H9 (cell line): ENCODE measurements around the gene IGSF22. TPM values are rescaled to one million over a fixed set of nuclear protein-coding genes. Genes with fewer than 3 reads are reported as not detected.

Experiments
- DNase-seq: peaks from one replicate; pipeline ENCODE4 v3.0.0-alpha.2; 2017
- H2AFZ ChIP-seq: one replicate; pipeline ENCODE4 v1.6.1; 2013; ENCODE audit warnings: mild to moderate bottlenecking, low read length, control low read depth, moderate library complexity
- H2AK5ac ChIP-seq: 2 replicates; pipeline ENCODE4 v1.6.1; 2013; ENCODE audit warnings: low read length, control low read depth, mixed read lengths; ENCODE audit not compliant: insufficient read length
- H2BK120ac ChIP-seq: one replicate; pipeline ENCODE4 v1.6.1; 2013; ENCODE audit warnings: low read depth, mild to moderate bottlenecking, low read length, control low read depth, inconsistent platforms; ENCODE audit not compliant: poor library complexity, severe bottlenecking
- H2BK12ac ChIP-seq: 2 replicates; pipeline ENCODE4 v1.6.1; 2013; ENCODE audit warnings: low read length, control low read depth, mixed read lengths, low read depth; ENCODE audit not compliant: insufficient read length
- H2BK15ac ChIP-seq: 2 replicates; pipeline ENCODE4 v1.6.1; 2013; ENCODE audit warnings: low read depth, low read length, control low read depth
- H2BK20ac ChIP-seq: one replicate; pipeline ENCODE4 v1.6.1; 2013; ENCODE audit warnings: low read depth, mild to moderate bottlenecking, low read length, control low read depth, inconsistent platforms; ENCODE audit not compliant: poor library complexity, severe bottlenecking
- H2BK5ac ChIP-seq: 2 replicates; pipeline ENCODE4 v1.6.1; 2013; ENCODE audit warnings: low read length, control low read depth, mixed read lengths; ENCODE audit not compliant: insufficient read length
- H3K14ac ChIP-seq: 2 replicates; pipeline ENCODE4 v1.6.1; 2013; ENCODE audit warnings: low read length, control low read depth; ENCODE audit not compliant: insufficient read depth
- H3K18ac ChIP-seq: 2 replicates; pipeline ENCODE4 v1.6.1; 2013; ENCODE audit warnings: low read depth, mild to moderate bottlenecking, mixed read lengths, low read length, control low read depth; ENCODE audit not compliant: insufficient read length
- H3K23ac ChIP-seq: 2 replicates; pipeline ENCODE4 v1.6.1; 2013; ENCODE audit warnings: low read length, control low read depth, mixed read lengths, low read depth; ENCODE audit not compliant: insufficient read length
- H3K23me2 ChIP-seq: 2 replicates; pipeline ENCODE4 v1.6.1; 2013; ENCODE audit warnings: low read depth, mild to moderate bottlenecking, mixed read lengths, low read length, control low read depth; ENCODE audit not compliant: insufficient read length, poor library complexity, severe bottlenecking
- H3K27ac ChIP-seq: 2 replicates; pipeline ENCODE4 v1.5.1; 2013; ENCODE audit warnings: low read length, control low read depth, mixed read lengths, low read depth; ENCODE audit not compliant: insufficient read length
- H3K27me3 ChIP-seq: 2 replicates; pipeline ENCODE4 v1.6.1; 2013; ENCODE audit warnings: low read length, control low read depth, inconsistent platforms; ENCODE audit not compliant: insufficient read depth
- H3K4ac ChIP-seq: 2 replicates; pipeline ENCODE4 v1.6.1; 2013; ENCODE audit warnings: low read depth, mild to moderate bottlenecking, control low read depth, inconsistent platforms, low read length, moderate library complexity
- H3K4me1 ChIP-seq: 2 replicates; pipeline ENCODE4 v1.6.1; 2013; ENCODE audit warnings: low read length, control low read depth, inconsistent platforms; ENCODE audit not compliant: insufficient read depth
- H3K4me2 ChIP-seq: 2 replicates; pipeline ENCODE4 v1.6.1; 2013; ENCODE audit warnings: low read length, control low read depth, mixed read lengths; ENCODE audit not compliant: insufficient read length, insufficient read depth
- H3K56ac ChIP-seq: 2 replicates; pipeline ENCODE4 v1.6.1; 2013; ENCODE audit warnings: low read depth, mild to moderate bottlenecking, mixed read lengths, low read length, control low read depth; ENCODE audit not compliant: insufficient read length
- H3K79me1 ChIP-seq: 2 replicates; pipeline ENCODE4 v1.6.1; 2013; ENCODE audit warnings: low read depth, mild to moderate bottlenecking, moderate library complexity, low read length, control low read depth, inconsistent platforms; ENCODE audit not compliant: insufficient read depth, poor library complexity, severe bottlenecking
- H3K79me2 ChIP-seq: 2 replicates; pipeline ENCODE4 v1.6.1; 2013; ENCODE audit warnings: low read length, control low read depth, inconsistent platforms; ENCODE audit not compliant: insufficient read depth
- H3K9ac ChIP-seq: 2 replicates; pipeline ENCODE4 v1.6.1; 2013; ENCODE audit warnings: low read length, control low read depth, mixed read lengths; ENCODE audit not compliant: insufficient read length; ENCODE audit errors: extremely low read depth
- H3K9me3 ChIP-seq: one replicate; pipeline ENCODE4 v1.6.1; 2013; ENCODE audit warnings: low read depth, low read length, inconsistent platforms; ENCODE audit not compliant: control insufficient read depth
- H3T11ph ChIP-seq: one replicate; pipeline ENCODE4 v1.6.1; 2013; ENCODE audit warnings: mild to moderate bottlenecking, low read length, control low read depth, inconsistent platforms
- H4K20me1 ChIP-seq: one replicate; pipeline ENCODE4 v1.6.1; 2013; ENCODE audit not compliant: control insufficient read depth, insufficient read length, insufficient read depth
- H4K5ac ChIP-seq: 2 replicates; pipeline ENCODE4 v1.6.1; 2013; ENCODE audit warnings: low read depth, mild to moderate bottlenecking, mixed read lengths, low read length, control low read depth; ENCODE audit not compliant: insufficient read length
- H4K8ac ChIP-seq: replicated peaks from 2 replicates; pipeline ENCODE4 v1.6.1; 2013; ENCODE audit warnings: low read length, control low read depth, mixed read lengths, low read depth; ENCODE audit not compliant: insufficient read length
- H4K91ac ChIP-seq: 2 replicates; pipeline ENCODE4 v1.6.1; 2013; ENCODE audit warnings: low read depth, mild to moderate bottlenecking, moderate library complexity, mixed read lengths, low read length, control low read depth; ENCODE audit not compliant: insufficient read length
- H3K27ac Mint-ChIP-seq, 3 experiments: 2 replicates in 2 of 3; 3 replicates in 1 of 3; pipeline ENCODE4 v1.8.0; 2020 to 2021; ENCODE audit warnings: mixed read lengths in 3 of 3, mild to moderate bottlenecking in 1 of 3, moderate library complexity in 1 of 3
- H3K27me3 Mint-ChIP-seq: 2 replicates; pipeline ENCODE4 v1.8.0; 2021; ENCODE audit warnings: low read depth, mild to moderate bottlenecking, moderate library complexity, mixed read lengths
- H3K36me3 Mint-ChIP-seq, 3 experiments: 2 replicates in 2 of 3; 3 replicates in 1 of 3; pipeline ENCODE4 v1.8.0; 2020 to 2021; ENCODE audit warnings: low read depth in 3 of 3, mixed read lengths in 3 of 3; ENCODE audit not compliant: insufficient read depth in 1 of 3
- H3K4me1 Mint-ChIP-seq, 2 experiments: 2 replicates each; pipeline ENCODE4 v1.8.0; 2020; ENCODE audit warnings: mixed read lengths in 2 of 2
- H3K4me3 Mint-ChIP-seq, 2 experiments: 2 replicates in 1 of 2; 3 replicates in 1 of 2; pipeline ENCODE4 v1.8.0; 2020 to 2021; ENCODE audit warnings: mild to moderate bottlenecking in 2 of 2, mixed read lengths in 2 of 2, moderate library complexity in 1 of 2
- H3K9me3 Mint-ChIP-seq, 2 experiments: 2 replicates in 1 of 2; 3 replicates in 1 of 2; pipeline ENCODE4 v1.8.0; 2020; ENCODE audit warnings: mild to moderate bottlenecking in 2 of 2, mixed read lengths in 2 of 2, moderate library complexity in 1 of 2
- WGBS: extraction: QIAGEN DNeasy Blood & Tissue Kit; methylation state at CpG from one replicate; pipeline ENCODE4 v1.1.7; 2013; ENCODE audit warnings: missing lambda C conversion rate, low lambda C conversion rate, mixed read lengths; ENCODE audit not compliant: insufficient read length; ENCODE audit errors: extremely low coverage; 5-methylcytosine and 5-hydroxymethylcytosine counted together
- total RNA-seq: library from RNA; stranded (reverse); gene quantifications from 2 replicates; pipeline ENCODE4 v1.2.1, GENCODE V29; 2021
- TF ChIP-seq, protein P1 (sequence below): fragments of 200-600 bp; sonication (generic); conservative IDR thresholded peaks from 3 replicates; pipeline ENCODE4 v1.8.0; 2021; ENCODE audit warnings: antibody characterized with exemption, mild to moderate bottlenecking

IGSF22 gene
- total RNA-seq, 1 experiment from 2014 or later: 0.35 TPM

DNA sequence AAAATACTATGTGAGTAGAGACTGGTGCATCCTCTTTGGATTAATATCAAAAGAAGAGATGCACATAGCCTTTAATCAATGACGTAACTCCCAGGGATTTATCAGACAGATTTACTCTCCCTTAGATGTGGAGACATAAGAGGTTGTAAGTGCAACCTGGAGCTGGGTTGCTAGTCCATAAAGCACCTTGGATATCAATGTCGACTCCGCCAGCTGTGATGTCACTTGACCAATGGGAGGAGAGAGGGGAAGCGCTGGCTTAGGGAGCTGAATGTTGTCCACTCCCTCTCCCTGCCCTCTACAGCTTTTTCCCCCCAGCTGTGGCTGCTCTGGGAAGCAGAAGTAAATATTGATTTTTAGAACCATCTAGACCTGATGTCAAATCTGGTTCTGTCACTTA is 56.3 kb downstream of the IGSF22 start:
- no peak overlapping the region for H2AFZ ChIP-seq
- no peaks in the 10 kb centered on the region for H3K27me3 ChIP-seq
- H3K14ac ChIP-seq: no peak overlapping the region
- no peak overlapping the region for H3K27ac ChIP-seq
- Mint-ChIP-seq H3K4me1 (peaks cover 14 to 15% of the 10 kb centered on the region in 2 experiments), H3K4me3 (no peak overlapping the region), H3K36me3 (no peaks in the 10 kb centered on the region), H3K9me3 (no peaks in the 10 kb centered on the region), H3K27me3 (peaks cover 6% of the 10 kb centered on the region), H3K27ac (no peak overlapping the region)
- H4K5ac ChIP-seq: no peak overlapping the region
- no peak overlapping the region for H2BK5ac ChIP-seq
- no peak overlapping the region for H4K8ac ChIP-seq
- peak; percentile 36 for DNase-seq
- TF ChIP-seq, protein P1, sequence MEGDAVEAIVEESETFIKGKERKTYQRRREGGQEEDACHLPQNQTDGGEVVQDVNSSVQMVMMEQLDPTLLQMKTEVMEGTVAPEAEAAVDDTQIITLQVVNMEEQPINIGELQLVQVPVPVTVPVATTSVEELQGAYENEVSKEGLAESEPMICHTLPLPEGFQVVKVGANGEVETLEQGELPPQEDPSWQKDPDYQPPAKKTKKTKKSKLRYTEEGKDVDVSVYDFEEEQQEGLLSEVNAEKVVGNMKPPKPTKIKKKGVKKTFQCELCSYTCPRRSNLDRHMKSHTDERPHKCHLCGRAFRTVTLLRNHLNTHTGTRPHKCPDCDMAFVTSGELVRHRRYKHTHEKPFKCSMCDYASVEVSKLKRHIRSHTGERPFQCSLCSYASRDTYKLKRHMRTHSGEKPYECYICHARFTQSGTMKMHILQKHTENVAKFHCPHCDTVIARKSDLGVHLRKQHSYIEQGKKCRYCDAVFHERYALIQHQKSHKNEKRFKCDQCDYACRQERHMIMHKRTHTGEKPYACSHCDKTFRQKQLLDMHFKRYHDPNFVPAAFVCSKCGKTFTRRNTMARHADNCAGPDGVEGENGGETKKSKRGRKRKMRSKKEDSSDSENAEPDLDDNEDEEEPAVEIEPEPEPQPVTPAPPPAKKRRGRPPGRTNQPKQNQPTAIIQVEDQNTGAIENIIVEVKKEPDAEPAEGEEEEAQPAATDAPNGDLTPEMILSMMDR: no peak
- no peak overlapping the region for H3K4me2 ChIP-seq
- H3K79me1 ChIP-seq: no peaks in the 10 kb centered on the region
- no peak overlapping the region for H3T11ph ChIP-seq
- no peak overlapping the region for H2BK12ac ChIP-seq
- H4K91ac ChIP-seq: no peak overlapping the region
- no peak overlapping the region for H3K56ac ChIP-seq
- no peak overlapping the region for H3K23ac ChIP-seq
- H3K9ac ChIP-seq: no peak overlapping the region
- no peaks in the 10 kb centered on the region for H4K20me1 ChIP-seq
- no peak overlapping the region for H2BK120ac ChIP-seq
- WGBS: no CpG with 5 or more reads among the region's 4 CpGs
- H2BK15ac ChIP-seq: no peak overlapping the region
- no peak overlapping the region for H3K18ac ChIP-seq
- no peaks in the 10 kb centered on the region for H3K79me2 ChIP-seq
- no peak overlapping the region for H2BK20ac ChIP-seq
- H2AK5ac ChIP-seq: no peak overlapping the region
- no peaks in the 10 kb centered on the region for H3K4me1 ChIP-seq
- no peaks in the 10 kb centered on the region for H3K9me3 ChIP-seq
- no peaks in the 10 kb centered on the region for H3K23me2 ChIP-seq
- no peak overlapping the region for H3K4ac ChIP-seq
